NB4 (cell line): ENCODE data around the gene ZFYVE28.
A peak's percentile ranks its signal among the peaks of the same experiment; 100 is the strongest.

Experiments
- DNase-seq: peaks from one replicate; pipeline ENCODE4 v3.0.0; 2010; ENCODE audit warnings: low read depth
- H3K4me3 ChIP-seq: one replicate; pipeline ENCODE4 v1.5.1; 2011; ENCODE audit warnings: mild to moderate bottlenecking, low read depth, low read length, moderate library complexity
- CTCF ChIP-seq: IDR thresholded peaks from one replicate; pipeline ENCODE4 v1.5.1; 2012; ENCODE audit warnings: low read depth, low read length
- MYC ChIP-seq: IDR thresholded peaks from 2 replicates; pipeline ENCODE4 v1.6.1; 2011; ENCODE audit warnings: low read depth, low read length
- POLR2A ChIP-seq: IDR thresholded peaks from 2 replicates; pipeline ENCODE4 v1.6.1; 2011; ENCODE audit warnings: mild to moderate bottlenecking; ENCODE audit not compliant: insufficient read length; ENCODE audit errors: extremely low read depth
- TF ChIP-seq, protein P1 (sequence below): IDR thresholded peaks from 2 replicates; pipeline ENCODE4 v1.6.1; 2011; ENCODE audit warnings: low read depth, low read length

ZFYVE28 gene

DNA sequence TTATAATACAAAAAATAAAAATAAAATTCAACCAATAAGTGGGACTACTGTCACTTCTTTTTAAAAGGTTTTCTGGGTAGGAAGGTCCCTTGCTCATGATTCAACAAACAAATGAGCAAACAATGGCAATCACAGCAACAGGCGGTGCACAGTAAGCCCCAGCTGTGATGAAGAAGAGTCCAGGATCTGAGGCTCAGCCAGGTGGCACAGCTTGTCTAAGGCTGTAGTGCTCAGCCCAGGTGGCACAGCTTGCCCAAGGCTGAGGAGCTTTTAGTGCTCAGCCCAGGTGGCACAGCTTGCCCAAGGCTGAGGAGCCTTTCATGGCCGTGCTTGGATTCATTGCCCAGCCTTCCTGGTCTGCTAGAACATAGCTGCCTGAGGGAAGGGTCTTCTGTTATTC, 75.0 kb downstream of the ZFYVE28 start:
- no peak for DNase-seq
- TF ChIP-seq, protein P1, sequence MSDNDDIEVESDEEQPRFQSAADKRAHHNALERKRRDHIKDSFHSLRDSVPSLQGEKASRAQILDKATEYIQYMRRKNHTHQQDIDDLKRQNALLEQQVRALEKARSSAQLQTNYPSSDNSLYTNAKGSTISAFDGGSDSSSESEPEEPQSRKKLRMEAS: no peak
- TF ChIP-seq MYC: no peak
- TF ChIP-seq POLR2A: no peak
- TF ChIP-seq CTCF: no peak
- no peak overlapping the region for H3K4me3 ChIP-seq

DNA sequence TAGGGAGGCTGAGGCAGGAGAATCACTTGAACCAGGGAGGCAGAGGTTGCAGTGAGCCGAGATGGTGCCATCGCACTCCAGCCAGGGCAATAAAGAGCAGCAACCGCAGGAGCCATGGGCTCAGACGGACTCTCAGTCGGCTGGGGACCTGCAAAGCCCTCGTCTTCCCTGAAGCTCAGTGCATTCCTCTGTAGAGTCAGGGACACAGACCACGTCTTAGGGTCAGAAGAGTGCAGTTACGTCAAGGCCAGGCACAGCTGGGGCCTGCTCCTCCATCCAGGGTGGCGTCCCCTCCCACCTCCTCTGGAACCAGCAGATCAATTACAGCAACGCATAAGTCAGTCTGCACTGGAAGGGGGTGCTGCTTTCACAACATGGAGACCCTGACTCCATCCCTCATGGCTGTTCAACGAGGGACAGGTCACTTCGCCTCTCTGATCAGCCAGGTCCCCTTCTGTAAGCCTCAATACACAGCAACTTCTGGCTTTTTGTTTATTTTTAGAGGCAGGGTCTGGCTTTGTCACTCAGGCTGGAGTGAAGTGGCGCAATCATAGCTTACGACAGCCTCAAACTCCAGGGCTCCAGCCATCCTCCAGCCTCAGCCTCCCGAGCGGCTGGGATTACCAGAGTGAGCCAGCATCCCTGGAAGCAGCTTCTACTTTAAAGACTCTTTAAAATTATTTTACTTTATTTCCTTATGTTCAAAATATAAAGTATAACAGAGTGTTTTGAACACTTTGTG, 76.4 kb downstream of the ZFYVE28 start:
- DNase-seq: peak; percentile 56
- no peak overlapping the region for H3K4me3 ChIP-seq
- TF ChIP-seq CTCF (no peak), POLR2A (no peak), MYC (no peak)
- TF ChIP-seq, protein P1: no peak

GRCh38 chr4:2341261-2341841, 77.1 kb downstream of the ZFYVE28 start:
- no peak overlapping the region for H3K4me3 ChIP-seq
- no peak for DNase-seq
- TF ChIP-seq POLR2A: no peak
- TF ChIP-seq, protein P1: no peak
- no peak for TF ChIP-seq CTCF
- TF ChIP-seq MYC: no peak

DNA sequence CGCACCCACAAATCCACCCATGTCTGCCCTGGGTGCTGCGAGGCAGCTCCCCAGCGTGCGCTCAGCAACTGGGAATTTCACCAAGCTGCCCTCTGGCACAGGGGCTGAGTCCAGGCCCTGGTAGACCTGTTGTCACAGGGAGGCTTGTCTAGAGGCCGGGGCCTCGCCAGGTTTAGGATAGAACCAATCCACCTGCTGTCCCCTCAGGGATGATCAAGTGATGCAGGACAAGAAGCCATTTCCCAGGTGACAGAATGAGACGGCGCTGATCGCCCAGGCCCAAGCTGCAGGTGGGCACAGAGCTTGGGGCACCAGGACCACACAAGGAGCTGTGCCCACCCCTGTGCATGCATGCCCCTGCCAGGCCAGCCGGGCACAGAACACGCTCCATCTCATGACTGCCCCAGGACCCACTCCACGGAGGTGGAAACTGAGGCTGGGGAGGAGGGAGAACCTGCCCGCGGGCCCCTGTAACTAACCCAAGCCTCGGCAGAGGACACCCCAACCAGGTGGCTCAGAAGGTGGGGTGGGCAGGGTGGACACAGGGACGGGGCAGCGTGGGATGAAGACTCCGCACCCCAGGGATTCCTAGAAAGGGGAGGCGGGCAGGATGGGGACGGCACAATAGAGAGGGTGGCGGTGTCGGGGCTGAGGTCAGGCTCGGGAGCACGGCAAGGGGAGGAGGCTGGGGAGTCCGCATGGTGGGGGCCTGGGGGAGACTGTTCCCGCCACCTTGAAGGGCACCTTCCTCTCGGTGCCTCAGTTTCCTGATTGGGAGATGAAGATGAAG, 78.0 kb downstream of the ZFYVE28 start:
- TF ChIP-seq, protein P1: no peak
- TF ChIP-seq POLR2A: no peak
- TF ChIP-seq CTCF: no peak
- no peak for TF ChIP-seq MYC
- H3K4me3 ChIP-seq: no peak overlapping the region
- DNase-seq: no peak

- TF ChIP-seq MYC (no peak), CTCF (no peak), POLR2A (no peak)
- TF ChIP-seq, protein P1: no peak
- no peak for DNase-seq
- no peak overlapping the region for H3K4me3 ChIP-seq
These were observed 78.8 kb downstream of the ZFYVE28 start for GRCh38 chr4:2339458-2340271.
